AG10803 (cell line): ENCODE measurements around the gene COL4A4.

ENCODE experiments used
- DNase-seq: peaks from one replicate; pipeline ENCODE4 v3.0.0; 2010; ENCODE audit warnings: low read depth
- H3K4me3 ChIP-seq: 2 replicates; pipeline ENCODE4 v1.5.1; 2011; ENCODE audit warnings: mild to moderate bottlenecking, low read length, control low read depth
- TF ChIP-seq, protein P1 (sequence below): conservative IDR thresholded peaks from 2 replicates; pipeline ENCODE4 v1.5.1; 2011; ENCODE audit warnings: mild to moderate bottlenecking, low read length, control low read depth, inconsistent platforms

COL4A4 gene

DNA sequence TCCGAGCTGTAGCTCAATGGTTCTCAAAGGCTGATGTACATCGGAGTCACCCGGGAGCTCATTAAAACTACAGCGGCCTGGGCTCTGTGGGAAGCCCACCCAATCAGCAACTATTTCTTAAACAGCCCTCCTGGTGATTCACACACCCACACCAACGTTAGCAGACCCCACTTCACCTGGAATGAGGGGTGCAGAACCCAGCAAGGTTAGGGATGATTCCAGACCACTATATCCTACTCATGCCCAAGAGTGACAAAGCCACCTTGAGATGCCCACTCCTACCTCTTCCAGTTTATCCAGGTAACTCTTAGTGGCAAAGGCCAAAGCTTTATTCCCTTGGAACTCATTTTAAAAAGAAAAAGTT, 178.4 kb downstream of the COL4A4 start:
- DNase-seq: no peak
- no peak overlapping the region for H3K4me3 ChIP-seq

DNA sequence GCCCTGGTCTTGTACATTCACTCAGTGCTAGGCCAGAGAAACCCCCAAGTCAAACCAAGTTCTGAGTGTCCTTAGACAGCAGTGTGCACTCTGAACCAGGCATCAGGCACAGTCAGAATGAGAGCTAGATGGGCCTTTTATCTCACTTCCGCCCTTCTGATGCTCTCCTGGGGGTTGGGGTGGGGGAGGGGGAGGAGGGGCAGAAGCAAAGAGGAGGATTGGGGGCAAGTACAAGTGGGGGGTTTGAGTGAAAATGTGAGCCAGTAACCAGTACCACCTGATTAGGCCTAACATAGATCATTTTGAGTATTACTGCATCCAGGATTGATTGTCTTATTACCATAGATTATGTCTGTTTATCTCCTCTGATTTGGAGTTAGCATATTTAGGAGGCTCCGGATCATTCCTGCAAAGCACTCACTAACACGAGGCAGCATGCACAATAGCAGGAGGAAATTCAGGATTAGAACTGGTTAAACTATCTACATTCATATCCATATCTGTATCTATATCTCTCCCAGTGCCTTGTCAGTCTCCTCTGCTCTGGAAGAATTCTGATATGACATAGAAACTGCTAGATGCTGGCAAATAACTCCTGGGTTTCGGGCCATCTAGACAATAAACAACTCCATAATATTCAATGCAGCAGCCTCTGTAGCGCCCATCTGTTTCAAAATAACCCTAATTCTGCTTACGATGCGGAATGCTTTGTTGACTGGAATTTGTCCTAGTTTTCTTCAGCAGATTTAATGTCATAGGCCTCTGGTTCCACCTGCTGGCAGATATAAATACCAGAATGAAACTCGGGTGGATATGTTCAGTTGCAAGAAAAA, 179.0 kb downstream of the COL4A4 start:
- no peak overlapping the region for H3K4me3 ChIP-seq
- DNase-seq: peak; percentile 86
- TF ChIP-seq, protein P1, sequence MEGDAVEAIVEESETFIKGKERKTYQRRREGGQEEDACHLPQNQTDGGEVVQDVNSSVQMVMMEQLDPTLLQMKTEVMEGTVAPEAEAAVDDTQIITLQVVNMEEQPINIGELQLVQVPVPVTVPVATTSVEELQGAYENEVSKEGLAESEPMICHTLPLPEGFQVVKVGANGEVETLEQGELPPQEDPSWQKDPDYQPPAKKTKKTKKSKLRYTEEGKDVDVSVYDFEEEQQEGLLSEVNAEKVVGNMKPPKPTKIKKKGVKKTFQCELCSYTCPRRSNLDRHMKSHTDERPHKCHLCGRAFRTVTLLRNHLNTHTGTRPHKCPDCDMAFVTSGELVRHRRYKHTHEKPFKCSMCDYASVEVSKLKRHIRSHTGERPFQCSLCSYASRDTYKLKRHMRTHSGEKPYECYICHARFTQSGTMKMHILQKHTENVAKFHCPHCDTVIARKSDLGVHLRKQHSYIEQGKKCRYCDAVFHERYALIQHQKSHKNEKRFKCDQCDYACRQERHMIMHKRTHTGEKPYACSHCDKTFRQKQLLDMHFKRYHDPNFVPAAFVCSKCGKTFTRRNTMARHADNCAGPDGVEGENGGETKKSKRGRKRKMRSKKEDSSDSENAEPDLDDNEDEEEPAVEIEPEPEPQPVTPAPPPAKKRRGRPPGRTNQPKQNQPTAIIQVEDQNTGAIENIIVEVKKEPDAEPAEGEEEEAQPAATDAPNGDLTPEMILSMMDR: peak; percentile 76

More for the DNA sequence above, 178.4 kb downstream of the COL4A4 start:
- TF ChIP-seq, protein P1: no peak

DNA sequence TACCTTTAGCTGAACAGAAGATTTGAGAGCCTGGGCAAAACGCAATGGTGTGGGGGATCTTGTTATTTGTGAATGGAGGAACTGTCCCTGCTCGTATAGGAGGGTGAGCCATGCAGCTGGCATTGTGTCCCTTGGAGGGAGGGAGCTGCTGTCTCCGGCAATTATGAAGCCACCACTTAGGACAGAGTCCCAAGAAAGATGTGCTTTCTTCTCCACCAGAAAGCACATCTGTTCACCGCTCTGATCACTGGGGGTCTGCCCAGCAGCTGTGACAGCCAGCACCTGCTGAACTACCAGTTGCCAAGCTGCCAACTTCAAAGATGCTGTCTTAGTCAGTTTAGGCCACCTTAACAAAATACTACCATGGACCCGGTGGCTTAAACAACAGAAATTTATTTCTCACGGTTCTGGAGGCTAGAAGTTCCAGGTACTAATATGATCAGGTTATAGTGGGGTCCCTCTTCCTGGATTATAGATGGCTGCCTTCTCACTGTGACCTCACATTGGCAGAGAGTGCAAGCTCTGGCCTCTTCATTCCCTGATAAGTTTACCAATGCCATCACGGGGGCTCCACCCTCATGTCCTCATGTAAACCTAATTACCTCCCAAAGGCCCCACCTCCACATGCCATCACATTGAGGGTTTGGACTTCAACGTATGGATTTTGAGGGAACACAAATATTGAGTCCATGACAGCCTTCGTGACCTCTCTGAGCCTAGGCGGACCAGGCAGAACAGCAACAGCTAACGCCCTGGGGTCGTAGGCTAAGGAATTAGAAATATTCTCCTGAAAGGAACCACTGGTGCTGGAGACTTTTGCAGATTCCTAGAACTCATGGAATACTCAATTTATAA, 179.9 kb downstream of the COL4A4 start:
- TF ChIP-seq, protein P1: no peak
- no peak for DNase-seq
- no peak overlapping the region for H3K4me3 ChIP-seq

DNA sequence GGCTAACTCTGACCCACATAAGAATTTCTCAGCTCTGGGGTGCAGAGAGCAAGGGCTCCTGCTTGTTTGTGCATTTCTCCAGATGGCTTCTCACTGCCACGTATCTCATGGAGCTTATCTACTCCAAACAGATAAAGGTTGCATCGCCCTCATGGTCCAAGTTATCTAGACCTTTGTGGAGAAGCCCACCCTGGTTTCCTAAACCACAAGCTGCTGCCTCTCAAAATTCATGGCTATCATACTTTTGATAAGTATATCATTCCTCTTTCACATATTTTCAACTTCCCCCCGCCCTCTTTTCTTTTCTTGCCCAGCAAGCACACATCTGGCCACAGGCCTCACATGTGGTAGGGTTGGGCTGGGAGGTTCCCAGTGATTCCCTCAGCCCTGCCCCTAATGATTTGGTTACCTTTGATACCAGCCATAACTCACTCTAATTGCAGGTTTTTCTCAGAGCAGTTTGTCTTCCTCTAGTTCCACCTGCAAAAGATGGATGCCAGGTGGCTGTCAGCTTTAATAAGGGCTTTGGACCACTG, 182.1 kb downstream of the COL4A4 start:
- DNase-seq: no peak
- TF ChIP-seq, protein P1: no peak
- H3K4me3 ChIP-seq: no peak overlapping the region

DNA sequence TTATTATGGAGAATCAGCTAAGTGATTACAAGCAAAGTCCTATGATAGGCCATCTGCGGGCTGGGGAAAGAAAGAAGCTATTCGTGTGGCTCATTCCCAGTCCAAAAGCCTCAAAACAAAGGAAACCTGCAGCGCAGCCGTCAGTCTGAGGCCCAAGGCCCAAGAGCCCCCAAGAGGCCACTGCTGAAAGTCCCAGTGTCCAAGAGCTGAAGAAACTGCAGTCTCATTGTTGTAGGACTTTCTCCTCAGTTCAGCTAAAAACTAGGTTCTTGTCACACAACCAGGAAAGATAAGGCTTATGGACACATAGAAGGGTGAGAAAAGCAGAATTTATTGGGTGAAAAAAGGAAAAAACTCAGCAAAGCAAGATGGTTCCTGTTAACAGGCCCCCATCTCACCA, 185.0 kb downstream of the COL4A4 start:
- TF ChIP-seq, protein P1: no peak
- no peak overlapping the region for H3K4me3 ChIP-seq
- no peak for DNase-seq

DNA sequence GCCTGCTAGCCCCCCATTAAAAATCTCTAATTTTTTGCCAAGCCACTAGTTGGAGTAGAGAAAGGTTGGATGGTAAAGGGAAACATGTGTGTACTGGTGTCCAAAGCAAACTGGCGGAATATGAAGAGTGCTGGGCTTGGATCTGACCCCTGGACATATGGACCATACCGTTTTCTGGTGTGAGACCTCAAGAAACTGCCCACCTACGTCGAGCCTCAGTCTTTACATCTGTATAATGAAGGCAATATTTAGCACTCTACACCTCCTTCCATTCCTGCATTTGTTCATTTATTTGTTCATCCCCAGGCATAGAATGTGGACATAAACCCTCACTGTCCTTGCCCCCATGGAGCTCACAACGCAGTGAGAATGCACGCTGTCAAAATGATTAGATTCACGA, 185.7 kb downstream of the COL4A4 start:
- DNase-seq: no peak
- TF ChIP-seq, protein P1: no peak
- no peak overlapping the region for H3K4me3 ChIP-seq

DNA sequence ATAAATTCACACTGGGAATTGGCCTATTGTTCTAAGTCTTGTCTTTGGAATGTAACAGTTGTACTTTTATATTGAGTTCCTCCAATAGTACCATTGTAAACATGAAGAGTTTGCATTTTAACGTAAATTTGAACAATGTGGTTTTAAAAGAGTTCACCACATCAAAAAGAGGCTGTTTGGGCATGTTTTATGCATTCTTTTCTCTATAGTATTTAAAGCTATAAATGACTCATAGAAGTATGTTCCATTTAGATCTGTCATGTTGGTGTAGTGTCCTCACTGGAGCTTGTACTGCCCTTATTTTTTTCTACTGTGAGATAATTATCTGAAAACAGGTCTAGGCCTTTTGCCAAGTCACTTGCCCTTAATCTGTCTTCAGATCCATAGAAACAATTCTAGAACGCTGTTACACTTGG, 186.2 kb downstream of the COL4A4 start:
- H3K4me3 ChIP-seq: no peak overlapping the region
- DNase-seq: peak; percentile 46

More for the DNA sequence above, 186.2 kb downstream of the COL4A4 start:
- TF ChIP-seq, protein P1: no peak
